WTC11 (cell line): ENCODE measurements around the gene CEP57. TPM values are rescaled to one million over a fixed set of nuclear protein-coding genes. Genes with fewer than 3 reads are reported as not detected.

Experiments
- ATAC-seq: fragments of 200-7000 bp; cut with Tn5 transposase; 2 replicates; pipeline ENCODE4 v1.10.0; 2021; ENCODE audit warnings: mild to moderate bottlenecking, moderate library complexity
- CTCF ChIA-PET: fragments of 300-600 bp; sonication (Branson Sonifier 250); formaldehyde crosslinking; loops from one replicate; lab custom pipeline; 2021; ENCODE audit warnings: antibody characterized with exemption; lab: Charles Lee
- POLR2A ChIA-PET: fragments of 350-600 bp; sonication (Branson Sonifier 250); formaldehyde crosslinking; loops from one replicate; lab custom pipeline; 2021; ENCODE audit warnings: antibody characterized with exemption; lab: Charles Lee
- DNase-seq: peaks from one replicate; pipeline ENCODE4 v3.0.0; 2021; ENCODE audit warnings: low spot score
- H3K27ac Mint-ChIP-seq: 2 replicates; pipeline ENCODE4 v1.8.0; 2021; ENCODE audit warnings: mixed read lengths
- H3K27me3 Mint-ChIP-seq: 2 replicates; pipeline ENCODE4 v1.8.0; 2021; ENCODE audit warnings: low read depth, mild to moderate bottlenecking, moderate library complexity, mixed read lengths
- H3K36me3 Mint-ChIP-seq: 2 replicates; pipeline ENCODE4 v1.8.0; 2021; ENCODE audit warnings: mixed read lengths
- H3K4me1 Mint-ChIP-seq: 2 replicates; pipeline ENCODE4 v1.8.0; 2022; ENCODE audit warnings: mixed read lengths
- H3K4me3 Mint-ChIP-seq: 2 replicates; pipeline ENCODE4 v1.8.0; 2021; ENCODE audit warnings: mild to moderate bottlenecking, moderate library complexity, mixed read lengths
- H3K9me3 Mint-ChIP-seq: 2 replicates; pipeline ENCODE4 v1.8.0; 2021; ENCODE audit warnings: mixed read lengths
- ATF1 ChIP-seq: sonication (generic); formaldehyde crosslinking; IDR thresholded peaks from 2 replicates; pipeline ENCODE4 v1.8.1; 2023; ENCODE audit warnings: mild to moderate bottlenecking, moderate library complexity, missing genetic modification reagents
- CREB1 ChIP-seq: sonication (generic); formaldehyde crosslinking; IDR thresholded peaks from 2 replicates; pipeline ENCODE4 v1.8.0; 2023; ENCODE audit warnings: mild to moderate bottlenecking, missing genetic modification reagents
- CREM ChIP-seq: sonication (generic); formaldehyde crosslinking; IDR thresholded peaks from 2 replicates; pipeline ENCODE4 v1.8.1; 2022; ENCODE audit warnings: mild to moderate bottlenecking, missing genetic modification reagents, moderate library complexity
- FOXK1 ChIP-seq: sonication (generic); formaldehyde crosslinking; IDR thresholded peaks from 2 replicates; pipeline ENCODE4 v1.8.0; 2022; ENCODE audit warnings: mild to moderate bottlenecking, moderate library complexity, missing genetic modification reagents
- GTF2I ChIP-seq: fragments of 250-450 bp; sonication (Bioruptor Pico); conservative IDR thresholded peaks from 2 replicates; pipeline ENCODE4 v1.4.0; 2021; ENCODE audit warnings: mild to moderate bottlenecking
- MYBL2 ChIP-seq: sonication (generic); formaldehyde crosslinking; IDR thresholded peaks from 2 replicates; pipeline ENCODE4 v1.8.1; 2023; ENCODE audit warnings: mild to moderate bottlenecking, moderate library complexity, missing genetic modification reagents
- NR1H2 ChIP-seq: sonication (generic); formaldehyde crosslinking; IDR thresholded peaks from 2 replicates; pipeline ENCODE4 v1.9.0; 2021; ENCODE audit warnings: mild to moderate bottlenecking, moderate library complexity, missing genetic modification reagents
- NR3C1 ChIP-seq: sonication (generic); formaldehyde crosslinking; conservative IDR thresholded peaks from 2 replicates; pipeline ENCODE4 v1.8.1; 2023; ENCODE audit warnings: low read depth, mild to moderate bottlenecking, missing genetic modification reagents
- OVOL2 ChIP-seq: fragments of 250-450 bp; sonication (Bioruptor Pico); IDR thresholded peaks from 2 replicates; pipeline ENCODE4 v1.9.0; 2021; ENCODE audit warnings: mild to moderate bottlenecking, borderline replicate concordance
- PRRX2 ChIP-seq: fragments of 250-450 bp; sonication (Bioruptor Pico); IDR thresholded peaks from 2 replicates; pipeline ENCODE4 v1.8.0; 2021; ENCODE audit warnings: mild to moderate bottlenecking
- SOX15 ChIP-seq: fragments of 250-450 bp; sonication (Bioruptor Pico); IDR thresholded peaks from 2 replicates; pipeline ENCODE4 v1.9.0; 2021; ENCODE audit warnings: mild to moderate bottlenecking
- ZNF138 ChIP-seq: sonication (generic); formaldehyde crosslinking; conservative IDR thresholded peaks from 2 replicates; pipeline ENCODE4 v1.8.1; 2022; ENCODE audit warnings: mild to moderate bottlenecking, moderate library complexity, missing genetic modification reagents
- ZNF219 ChIP-seq: sonication (generic); formaldehyde crosslinking; IDR thresholded peaks from 2 replicates; pipeline ENCODE4 v1.8.0; 2023; ENCODE audit warnings: missing genetic modification reagents, mild to moderate bottlenecking, borderline replicate concordance
- ZNF423 ChIP-seq: fragments of 250-450 bp; sonication (Bioruptor Pico); IDR thresholded peaks from 2 replicates; pipeline ENCODE4 v2.1.2; 2022; ENCODE audit warnings: mild to moderate bottlenecking, moderate library complexity
- ZNF671 ChIP-seq: fragments of 250-450 bp; sonication (Bioruptor Pico); IDR thresholded peaks from 2 replicates; pipeline ENCODE4 v1.8.0; 2021; ENCODE audit warnings: mild to moderate bottlenecking
- total RNA-seq: library from RNA; stranded (reverse); gene quantifications from 3 replicates; pipeline ENCODE4 v1.2.3, GENCODE V29; 2021
- TF ChIP-seq, protein P1 (sequence below): fragments of 250-450 bp; sonication (Bioruptor Pico); conservative IDR thresholded peaks from 2 replicates; pipeline ENCODE4 v1.9.0; 2021; ENCODE audit warnings: mild to moderate bottlenecking
- TF ChIP-seq, protein P2 (sequence below): sonication (generic); formaldehyde crosslinking; IDR thresholded peaks from 2 replicates; pipeline ENCODE4 v1.8.0; 2023; ENCODE audit warnings: missing genetic modification reagents
- TF ChIP-seq, protein P3 (sequence below): fragments of 250-450 bp; sonication (Bioruptor Pico); IDR thresholded peaks from 2 replicates; pipeline ENCODE4 v1.9.0; 2021; ENCODE audit warnings: mild to moderate bottlenecking
- TF ChIP-seq, protein P4 (sequence below): sonication (generic); formaldehyde crosslinking; IDR thresholded peaks from 2 replicates; pipeline ENCODE4 v1.8.0; 2023; ENCODE audit warnings: mild to moderate bottlenecking, missing genetic modification reagents
- TF ChIP-seq, protein P5 (sequence below): sonication (generic); formaldehyde crosslinking; IDR thresholded peaks from 2 replicates; pipeline ENCODE4 v1.8.1; 2022; ENCODE audit warnings: low read depth, mild to moderate bottlenecking, moderate library complexity, missing genetic modification reagents, borderline replicate concordance
- TF ChIP-seq, protein P6 (sequence below): sonication (generic); formaldehyde crosslinking; IDR thresholded peaks from 2 replicates; pipeline ENCODE4 v1.8.1; 2022; ENCODE audit warnings: missing genetic modification reagents, borderline replicate concordance

CEP57 gene
- total RNA-seq, 1 experiment from 2014 or later = 70.7 TPM

DNA sequence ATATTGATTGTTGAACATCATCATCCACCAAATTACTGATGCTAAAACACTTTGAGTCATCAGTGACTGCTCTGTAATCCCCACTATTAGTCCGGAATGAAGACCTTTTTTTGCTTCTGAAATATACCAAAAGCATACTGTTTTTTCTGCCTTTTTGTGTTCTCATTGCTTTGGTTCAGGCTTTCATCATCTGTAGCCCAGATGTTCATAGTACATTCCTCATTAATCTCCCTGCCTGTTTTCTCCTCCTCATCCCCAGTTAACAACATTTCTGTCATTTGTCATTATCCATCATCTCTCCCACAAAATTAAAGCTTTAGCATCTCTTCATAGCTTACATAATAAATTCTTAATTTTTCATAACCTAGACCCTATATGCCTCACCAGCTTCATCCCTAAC, 9.2 kb downstream of the CEP57 start (continued):
- TF ChIP-seq NR3C1 = no peak
- TF ChIP-seq OVOL2 (CRISPR knock-in tag) = no peak
- no peak for TF ChIP-seq CREB1
- no peak for TF ChIP-seq ZNF423 (CRISPR knock-in tag)

DNA sequence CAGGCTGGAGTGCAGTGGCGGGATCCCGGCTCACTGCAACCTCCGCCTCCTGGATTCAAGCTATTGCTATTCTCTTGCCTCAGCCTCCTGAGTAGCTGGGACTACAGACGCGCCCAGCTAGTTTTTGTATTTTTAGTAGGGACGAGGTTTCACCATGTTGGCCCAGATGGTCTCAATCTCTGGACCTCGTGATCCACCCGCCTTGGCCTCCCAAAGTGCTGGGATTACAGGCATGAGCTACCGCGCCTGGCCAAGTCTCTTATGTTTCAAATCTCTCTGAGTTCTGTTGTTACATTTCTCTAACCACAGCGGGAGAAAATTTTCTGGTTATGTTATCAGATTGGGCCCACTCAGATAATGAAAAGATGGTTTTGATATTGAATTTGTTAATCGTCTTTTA, 10.1 kb downstream of the CEP57 start:
- CTCF ChIA-PET = no interaction called here
- DNase-seq (no peak), ATAC-seq (no peak)
- Mint-ChIP-seq H3K4me1 (no peaks in the 10 kb centered on the region), H3K4me3 (no peak overlapping the region), H3K27ac (no peak overlapping the region), H3K36me3 (peaks cover 45% of the 10 kb centered on the region), H3K27me3 (no peaks in the 10 kb centered on the region), H3K9me3 (peaks cover 3% of the 10 kb centered on the region; the same call in 1 of the 2 replicates)
- POLR2A ChIA-PET = no interaction called here
- TF ChIP-seq ZNF219 = no peak
- TF ChIP-seq NR1H2 = no peak

DNA sequence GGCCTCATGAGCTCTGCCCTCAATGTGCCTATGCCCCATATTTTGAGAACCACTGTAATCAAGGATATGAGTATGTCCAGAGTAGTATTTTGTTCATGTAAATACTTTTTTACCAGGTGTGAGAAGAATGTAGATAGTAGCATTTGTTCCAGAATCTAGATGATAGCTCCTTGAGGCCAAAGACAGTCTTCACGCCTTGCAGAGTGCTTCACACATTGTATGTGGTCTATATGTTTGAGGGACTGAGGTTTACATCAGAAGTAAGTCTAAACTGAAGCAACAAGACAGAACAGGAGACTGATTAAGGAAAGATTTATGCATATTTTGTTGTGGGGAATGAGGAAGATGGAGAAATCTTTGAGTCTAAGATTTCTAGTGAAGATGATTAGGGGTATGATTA, 12.5 kb downstream of the CEP57 start:
- Mint-ChIP-seq H3K27me3 (no peaks in the 10 kb centered on the region), H3K4me1 (no peaks in the 10 kb centered on the region), H3K36me3 (peaks cover 69% of the 10 kb centered on the region), H3K27ac (no peak overlapping the region), H3K4me3 (no peak overlapping the region), H3K9me3 (peaks cover 20% of the 10 kb centered on the region)
- TF ChIP-seq, protein P1, sequence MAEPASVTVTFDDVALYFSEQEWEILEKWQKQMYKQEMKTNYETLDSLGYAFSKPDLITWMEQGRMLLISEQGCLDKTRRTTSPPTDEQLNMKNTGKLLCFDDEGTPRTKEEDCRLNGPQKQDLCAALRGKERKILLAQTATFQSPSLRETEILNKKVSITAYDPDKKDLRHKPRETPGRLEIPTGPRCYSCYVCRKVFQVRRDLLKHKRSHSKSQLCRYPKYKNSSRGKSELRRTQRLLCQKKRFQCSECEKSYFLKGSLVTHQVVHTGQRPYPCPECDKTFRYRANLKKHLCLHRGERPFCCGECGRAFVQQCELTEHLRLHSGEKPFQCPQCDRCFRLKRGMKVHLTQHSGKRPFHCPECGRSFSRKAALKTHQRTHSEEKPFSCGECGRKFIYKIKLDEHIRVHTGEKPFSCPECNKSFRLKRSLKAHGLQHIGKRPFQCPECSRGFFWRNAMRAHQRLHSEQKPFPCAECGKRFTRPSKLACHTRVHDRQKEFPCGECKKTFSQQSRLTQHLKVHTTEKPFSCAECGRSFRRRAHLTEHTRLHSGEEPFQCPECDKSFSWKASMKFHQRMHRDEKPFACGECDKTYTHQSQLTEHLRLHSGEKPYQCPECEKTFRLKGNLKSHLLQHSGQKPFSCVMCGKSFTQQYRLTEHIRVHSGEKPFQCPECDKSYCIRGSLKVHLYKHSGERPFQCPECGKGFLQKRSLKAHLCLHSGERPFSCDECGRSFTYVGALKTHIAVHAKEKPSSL (CRISPR knock-in tag) = no peak
- no peak for TF ChIP-seq ZNF423 (CRISPR knock-in tag)
- TF ChIP-seq, protein P2, sequence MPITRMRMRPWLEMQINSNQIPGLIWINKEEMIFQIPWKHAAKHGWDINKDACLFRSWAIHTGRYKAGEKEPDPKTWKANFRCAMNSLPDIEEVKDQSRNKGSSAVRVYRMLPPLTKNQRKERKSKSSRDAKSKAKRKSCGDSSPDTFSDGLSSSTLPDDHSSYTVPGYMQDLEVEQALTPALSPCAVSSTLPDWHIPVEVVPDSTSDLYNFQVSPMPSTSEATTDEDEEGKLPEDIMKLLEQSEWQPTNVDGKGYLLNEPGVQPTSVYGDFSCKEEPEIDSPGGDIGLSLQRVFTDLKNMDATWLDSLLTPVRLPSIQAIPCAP (CRISPR knock-in tag) = no peak
- no peak for TF ChIP-seq FOXK1 (CRISPR knock-in tag)
- TF ChIP-seq ATF1 (CRISPR knock-in tag) = no peak
- no peak for TF ChIP-seq SOX15
- TF ChIP-seq CREB1 = no peak
- no peak for ATAC-seq
- CTCF ChIA-PET = no interaction called here
- DNase-seq = no peak
- POLR2A ChIA-PET = interaction anchor here (0.7 kb wide), 1 partner anchor 15 kb away, joined by 6 read pairs; no protein-coding TSS in a partner anchor

DNA sequence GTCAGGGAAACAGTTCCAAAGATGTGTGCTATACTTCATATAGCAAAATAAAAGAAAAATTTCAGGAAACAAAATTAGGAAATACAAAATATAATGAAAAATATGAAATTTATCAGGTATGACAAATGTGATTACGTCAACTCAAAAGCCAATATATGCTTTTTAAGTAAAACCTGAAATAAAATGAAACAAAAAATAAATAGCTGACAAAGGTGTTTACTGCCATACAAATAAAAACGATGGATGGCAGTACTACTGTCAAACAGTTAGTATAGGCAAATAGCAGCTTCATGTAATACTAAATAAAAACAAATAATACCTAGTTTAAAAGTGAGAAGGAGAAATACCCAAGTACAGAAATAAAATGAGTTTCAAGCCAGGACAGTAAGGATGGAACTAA, 13.7 kb downstream of the CEP57 start:
- DNase-seq (no peak), ATAC-seq (no peak)
- Mint-ChIP-seq H3K9me3 (peaks cover 31% of the 10 kb centered on the region), H3K4me3 (no peak overlapping the region), H3K4me1 (no peaks in the 10 kb centered on the region), H3K27ac (no peak overlapping the region), H3K36me3 (peaks cover 80% of the 10 kb centered on the region), H3K27me3 (no peaks in the 10 kb centered on the region)
- ChIA-PET POLR2A (no interaction called here), CTCF (no interaction called here)
- TF ChIP-seq, protein P3, sequence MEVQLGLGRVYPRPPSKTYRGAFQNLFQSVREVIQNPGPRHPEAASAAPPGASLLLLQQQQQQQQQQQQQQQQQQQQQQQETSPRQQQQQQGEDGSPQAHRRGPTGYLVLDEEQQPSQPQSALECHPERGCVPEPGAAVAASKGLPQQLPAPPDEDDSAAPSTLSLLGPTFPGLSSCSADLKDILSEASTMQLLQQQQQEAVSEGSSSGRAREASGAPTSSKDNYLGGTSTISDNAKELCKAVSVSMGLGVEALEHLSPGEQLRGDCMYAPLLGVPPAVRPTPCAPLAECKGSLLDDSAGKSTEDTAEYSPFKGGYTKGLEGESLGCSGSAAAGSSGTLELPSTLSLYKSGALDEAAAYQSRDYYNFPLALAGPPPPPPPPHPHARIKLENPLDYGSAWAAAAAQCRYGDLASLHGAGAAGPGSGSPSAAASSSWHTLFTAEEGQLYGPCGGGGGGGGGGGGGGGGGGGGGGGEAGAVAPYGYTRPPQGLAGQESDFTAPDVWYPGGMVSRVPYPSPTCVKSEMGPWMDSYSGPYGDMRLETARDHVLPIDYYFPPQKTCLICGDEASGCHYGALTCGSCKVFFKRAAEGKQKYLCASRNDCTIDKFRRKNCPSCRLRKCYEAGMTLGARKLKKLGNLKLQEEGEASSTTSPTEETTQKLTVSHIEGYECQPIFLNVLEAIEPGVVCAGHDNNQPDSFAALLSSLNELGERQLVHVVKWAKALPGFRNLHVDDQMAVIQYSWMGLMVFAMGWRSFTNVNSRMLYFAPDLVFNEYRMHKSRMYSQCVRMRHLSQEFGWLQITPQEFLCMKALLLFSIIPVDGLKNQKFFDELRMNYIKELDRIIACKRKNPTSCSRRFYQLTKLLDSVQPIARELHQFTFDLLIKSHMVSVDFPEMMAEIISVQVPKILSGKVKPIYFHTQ (CRISPR knock-in tag) = no peak
- TF ChIP-seq, protein P4, sequence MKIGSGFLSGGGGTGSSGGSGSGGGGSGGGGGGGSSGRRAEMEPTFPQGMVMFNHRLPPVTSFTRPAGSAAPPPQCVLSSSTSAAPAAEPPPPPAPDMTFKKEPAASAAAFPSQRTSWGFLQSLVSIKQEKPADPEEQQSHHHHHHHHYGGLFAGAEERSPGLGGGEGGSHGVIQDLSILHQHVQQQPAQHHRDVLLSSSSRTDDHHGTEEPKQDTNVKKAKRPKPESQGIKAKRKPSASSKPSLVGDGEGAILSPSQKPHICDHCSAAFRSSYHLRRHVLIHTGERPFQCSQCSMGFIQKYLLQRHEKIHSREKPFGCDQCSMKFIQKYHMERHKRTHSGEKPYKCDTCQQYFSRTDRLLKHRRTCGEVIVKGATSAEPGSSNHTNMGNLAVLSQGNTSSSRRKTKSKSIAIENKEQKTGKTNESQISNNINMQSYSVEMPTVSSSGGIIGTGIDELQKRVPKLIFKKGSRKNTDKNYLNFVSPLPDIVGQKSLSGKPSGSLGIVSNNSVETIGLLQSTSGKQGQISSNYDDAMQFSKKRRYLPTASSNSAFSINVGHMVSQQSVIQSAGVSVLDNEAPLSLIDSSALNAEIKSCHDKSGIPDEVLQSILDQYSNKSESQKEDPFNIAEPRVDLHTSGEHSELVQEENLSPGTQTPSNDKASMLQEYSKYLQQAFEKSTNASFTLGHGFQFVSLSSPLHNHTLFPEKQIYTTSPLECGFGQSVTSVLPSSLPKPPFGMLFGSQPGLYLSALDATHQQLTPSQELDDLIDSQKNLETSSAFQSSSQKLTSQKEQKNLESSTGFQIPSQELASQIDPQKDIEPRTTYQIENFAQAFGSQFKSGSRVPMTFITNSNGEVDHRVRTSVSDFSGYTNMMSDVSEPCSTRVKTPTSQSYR (CRISPR knock-in tag) = no peak
- TF ChIP-seq, protein P5, sequence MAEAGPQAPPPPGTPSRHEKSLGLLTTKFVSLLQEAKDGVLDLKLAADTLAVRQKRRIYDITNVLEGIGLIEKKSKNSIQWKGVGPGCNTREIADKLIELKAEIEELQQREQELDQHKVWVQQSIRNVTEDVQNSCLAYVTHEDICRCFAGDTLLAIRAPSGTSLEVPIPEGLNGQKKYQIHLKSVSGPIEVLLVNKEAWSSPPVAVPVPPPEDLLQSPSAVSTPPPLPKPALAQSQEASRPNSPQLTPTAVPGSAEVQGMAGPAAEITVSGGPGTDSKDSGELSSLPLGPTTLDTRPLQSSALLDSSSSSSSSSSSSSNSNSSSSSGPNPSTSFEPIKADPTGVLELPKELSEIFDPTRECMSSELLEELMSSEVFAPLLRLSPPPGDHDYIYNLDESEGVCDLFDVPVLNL (CRISPR knock-in tag) = no peak
- no peak for TF ChIP-seq MYBL2
- no peak for TF ChIP-seq GTF2I (CRISPR knock-in tag)
- TF ChIP-seq ZNF671 (CRISPR knock-in tag) = no peak
- no peak for TF ChIP-seq CREM (CRISPR knock-in tag)
- no peak for TF ChIP-seq PRRX2 (CRISPR knock-in tag)
- TF ChIP-seq, protein P6, sequence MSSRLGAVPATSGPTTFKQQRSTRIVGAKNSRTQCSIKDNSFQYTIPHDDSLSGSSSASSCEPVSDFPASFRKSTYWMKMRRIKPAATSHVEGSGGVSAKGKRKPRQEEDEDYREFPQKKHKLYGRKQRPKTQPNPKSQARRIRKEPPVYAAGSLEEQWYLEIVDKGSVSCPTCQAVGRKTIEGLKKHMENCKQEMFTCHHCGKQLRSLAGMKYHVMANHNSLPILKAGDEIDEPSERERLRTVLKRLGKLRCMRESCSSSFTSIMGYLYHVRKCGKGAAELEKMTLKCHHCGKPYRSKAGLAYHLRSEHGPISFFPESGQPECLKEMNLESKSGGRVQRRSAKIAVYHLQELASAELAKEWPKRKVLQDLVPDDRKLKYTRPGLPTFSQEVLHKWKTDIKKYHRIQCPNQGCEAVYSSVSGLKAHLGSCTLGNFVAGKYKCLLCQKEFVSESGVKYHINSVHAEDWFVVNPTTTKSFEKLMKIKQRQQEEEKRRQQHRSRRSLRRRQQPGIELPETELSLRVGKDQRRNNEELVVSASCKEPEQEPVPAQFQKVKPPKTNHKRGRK (CRISPR knock-in tag) = no peak
- no peak for TF ChIP-seq ZNF138
